SU-DHL-6 (cell line): Measurements from ENCODE around the gene COL23A1.

Experiments used
- CTCF ChIP-seq: fragments of 200-600 bp; sonication (generic); IDR thresholded peaks from one replicate; pipeline ENCODE4 v1.5.1; 2017; ENCODE audit warnings: antibody characterized with exemption, mild to moderate bottlenecking, low read length, moderate library complexity; ENCODE audit not compliant: insufficient read depth, poor library complexity, severe bottlenecking
- EZH2phosphoT487 ChIP-seq: fragments of 200-600 bp; sonication (generic), shearing (Covaris generic); conservative IDR thresholded peaks from 2 replicates; pipeline ENCODE4 v1.6.1; 2018; ENCODE audit warnings: mild to moderate bottlenecking, antibody characterized with exemption, low read length, moderate library complexity, mixed read lengths

- TF ChIP-seq CTCF (no peak), EZH2phosphoT487 (no peak)
Measured at GRCh38 chr5:178391480-178391879, 198.7 kb downstream of the COL23A1 start.
